ENCODE measurements around the gene ITLN1.

DNA sequence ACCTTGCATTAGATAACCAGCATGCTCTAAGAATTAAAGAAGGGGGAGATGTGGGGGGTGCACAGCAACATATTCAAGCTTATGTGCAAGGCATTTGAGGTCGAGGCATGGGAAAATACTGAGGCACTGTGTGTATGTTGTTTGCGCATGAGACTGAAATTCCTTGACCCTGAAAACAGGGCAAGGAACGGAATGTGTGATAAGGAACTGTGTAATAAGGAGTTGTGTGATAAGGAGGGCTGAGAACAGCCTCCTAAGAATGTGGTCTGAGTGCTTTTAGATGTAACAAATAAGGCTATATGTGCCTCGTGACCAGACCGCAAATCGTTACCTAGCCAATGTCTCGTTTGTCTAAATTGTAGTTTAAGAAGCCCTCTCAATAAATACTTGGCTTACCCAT, 26.5 kb upstream of the ITLN1 start:
- TF ChIP-seq CTCF (conservative IDR thresholded peaks at IDR 0.05) (no peak), ZFX (IDR thresholded peaks at IDR 0.05) (no peak)

All from C4-2B (cell line).